ENCODE measurements around the gene INSR. TPM values are rescaled to one million over a fixed set of nuclear protein-coding genes. Genes with fewer than 3 reads are reported as not detected.

The INSR gene
- total and polyA plus RNA-seq, 7 donors = 3.0 to 83.1 (median 67.1) TPM

DNA sequence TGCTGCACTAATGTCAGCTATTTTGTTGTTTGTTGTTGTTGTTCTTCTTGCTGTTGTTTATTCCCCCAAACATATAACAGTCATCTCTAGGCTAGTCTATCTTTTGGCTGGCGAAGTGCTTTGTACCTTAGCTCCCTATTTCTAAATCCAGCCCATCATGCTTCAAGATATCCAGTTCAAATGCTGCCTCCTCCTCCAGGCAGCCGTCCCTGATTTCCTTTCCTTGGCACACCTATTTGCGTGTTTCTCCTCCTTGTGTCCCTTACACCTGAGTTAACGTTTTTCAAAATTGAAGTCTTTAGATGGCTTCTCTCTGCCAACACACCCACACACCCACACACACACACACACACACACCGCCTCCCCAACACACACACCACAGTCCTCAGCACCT, 25.5 kb downstream of the INSR start:
- no peak for DNase-seq
- TF ChIP-seq POLR2AphosphoS5 (IDR thresholded peaks at IDR 0.05) (no peak), POLR2A (IDR thresholded peaks at IDR 0.05) (no peak), EP300 (IDR thresholded peaks at IDR 0.05) (no peak)
- TF ChIP-seq, protein P1, sequence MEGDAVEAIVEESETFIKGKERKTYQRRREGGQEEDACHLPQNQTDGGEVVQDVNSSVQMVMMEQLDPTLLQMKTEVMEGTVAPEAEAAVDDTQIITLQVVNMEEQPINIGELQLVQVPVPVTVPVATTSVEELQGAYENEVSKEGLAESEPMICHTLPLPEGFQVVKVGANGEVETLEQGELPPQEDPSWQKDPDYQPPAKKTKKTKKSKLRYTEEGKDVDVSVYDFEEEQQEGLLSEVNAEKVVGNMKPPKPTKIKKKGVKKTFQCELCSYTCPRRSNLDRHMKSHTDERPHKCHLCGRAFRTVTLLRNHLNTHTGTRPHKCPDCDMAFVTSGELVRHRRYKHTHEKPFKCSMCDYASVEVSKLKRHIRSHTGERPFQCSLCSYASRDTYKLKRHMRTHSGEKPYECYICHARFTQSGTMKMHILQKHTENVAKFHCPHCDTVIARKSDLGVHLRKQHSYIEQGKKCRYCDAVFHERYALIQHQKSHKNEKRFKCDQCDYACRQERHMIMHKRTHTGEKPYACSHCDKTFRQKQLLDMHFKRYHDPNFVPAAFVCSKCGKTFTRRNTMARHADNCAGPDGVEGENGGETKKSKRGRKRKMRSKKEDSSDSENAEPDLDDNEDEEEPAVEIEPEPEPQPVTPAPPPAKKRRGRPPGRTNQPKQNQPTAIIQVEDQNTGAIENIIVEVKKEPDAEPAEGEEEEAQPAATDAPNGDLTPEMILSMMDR (IDR thresholded peaks at IDR 0.05) = no peak
- 82 to 86% methylated on average over 5 of the region's 5 CpGs for WGBS, 2 donors
- Histone ChIP-seq H3K4me1 (peaks cover 0 to 36% (median 19%) of the 10 kb centered on the region in 4 donors), H3K27me3 (no peaks in the 10 kb centered on the region), H3K4me3 (no peak overlapping the region), H3K27ac (no peak overlapping the region), H3K36me3 (peaks cover 6 to 17% (median 11%) of the 10 kb centered on the region in 4 donors), H3K9me3 (no peaks in the 10 kb centered on the region)
- intact Hi-C loops (cut with DNase I) = no loop called here

- 24 to 72% methylated on average over 22 of the region's 22 CpGs for WGBS, 2 donors
- H3K4me1 ChIP-seq = peaks cover 0 to 37% (median 26%) of the 10 kb centered on the region in 4 donors
Measured at GRCh38 chr19:7267792-7268704, 26.2 kb downstream of the INSR start.

GRCh38 chr19:7266832-7267231, 27.4 kb downstream of the INSR start:
- Histone ChIP-seq H3K9me3 (no peaks in the 10 kb centered on the region), H3K4me3 (no peak overlapping the region), H3K4me1 (peaks cover 0 to 48% (median 38%) of the 10 kb centered on the region in 4 donors), H3K27me3 (no peaks in the 10 kb centered on the region), H3K36me3 (peaks cover 6 to 17% (median 11%) of the 10 kb centered on the region in 4 donors), H3K27ac (no peak overlapping the region)
- 92 to 94% methylated on average over 7 of the region's 7 CpGs for WGBS, 2 donors
- intact Hi-C loops (cut with DNase I) = no loop called here
- no peak for DNase-seq
- TF ChIP-seq EP300 (IDR thresholded peaks at IDR 0.05) = no peak
- no peak for TF ChIP-seq POLR2AphosphoS5 (IDR thresholded peaks at IDR 0.05)

More at GRCh38 chr19:7267792-7268704, 26.2 kb downstream of the INSR start:
- TF ChIP-seq, protein P1 (IDR thresholded peaks at IDR 0.05) = no peak
- TF ChIP-seq POLR2AphosphoS5 (IDR thresholded peaks at IDR 0.05) (no peak), POLR2A (IDR thresholded peaks at IDR 0.05) (no peak), EP300 (IDR thresholded peaks at IDR 0.05) (no peak)
- H3K27ac ChIP-seq = no peak overlapping the region
- H3K36me3 ChIP-seq = peaks cover 6 to 17% (median 11%) of the 10 kb centered on the region in 4 donors
- no peak for DNase-seq
- intact Hi-C loops (cut with DNase I) = no loop called here
- no peaks in the 10 kb centered on the region for H3K9me3 ChIP-seq
- H3K4me3 ChIP-seq = no peak overlapping the region
- no peaks in the 10 kb centered on the region for H3K27me3 ChIP-seq

DNA sequence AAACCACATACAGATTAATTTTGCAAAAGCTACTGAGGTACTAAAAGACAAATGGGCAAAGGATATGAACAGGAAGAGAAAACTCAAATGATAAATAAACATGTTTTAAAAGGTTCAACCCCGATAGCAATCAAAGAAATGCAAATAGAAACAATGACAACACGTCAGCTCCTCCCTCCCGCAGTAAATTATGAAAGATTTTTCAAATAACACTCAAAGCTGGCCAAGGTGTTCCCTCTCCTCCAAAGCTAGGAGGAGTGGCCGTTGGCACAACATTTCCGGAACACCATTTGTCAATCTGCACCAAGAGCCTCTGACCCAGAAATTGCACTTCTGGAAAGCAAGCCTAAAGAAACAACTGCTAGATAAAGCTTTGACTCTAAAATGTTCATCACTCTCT, 28.3 kb downstream of the INSR start:
- Histone ChIP-seq H3K27me3 (no peaks in the 10 kb centered on the region), H3K9me3 (no peaks in the 10 kb centered on the region), H3K4me3 (no peak overlapping the region), H3K36me3 (peaks cover 6 to 17% (median 11%) of the 10 kb centered on the region in 4 donors), H3K4me1 (peaks cover 0 to 57% (median 47%) of the 10 kb centered on the region in 4 donors), H3K27ac (peak overlapping the region in 3 of 4 donors; percentile 71 to 86 (median 72))
- DNase-seq = no peak
- TF ChIP-seq, protein P1 (IDR thresholded peaks at IDR 0.05) = no peak
- TF ChIP-seq POLR2AphosphoS5 (IDR thresholded peaks at IDR 0.05) (no peak), POLR2A (IDR thresholded peaks at IDR 0.05) (no peak), EP300 (IDR thresholded peaks at IDR 0.05) (no peak)
- intact Hi-C loops (cut with DNase I) = no loop called here
- 9 to 57% methylated on average over 5 of the region's 5 CpGs for WGBS, 2 donors

DNA sequence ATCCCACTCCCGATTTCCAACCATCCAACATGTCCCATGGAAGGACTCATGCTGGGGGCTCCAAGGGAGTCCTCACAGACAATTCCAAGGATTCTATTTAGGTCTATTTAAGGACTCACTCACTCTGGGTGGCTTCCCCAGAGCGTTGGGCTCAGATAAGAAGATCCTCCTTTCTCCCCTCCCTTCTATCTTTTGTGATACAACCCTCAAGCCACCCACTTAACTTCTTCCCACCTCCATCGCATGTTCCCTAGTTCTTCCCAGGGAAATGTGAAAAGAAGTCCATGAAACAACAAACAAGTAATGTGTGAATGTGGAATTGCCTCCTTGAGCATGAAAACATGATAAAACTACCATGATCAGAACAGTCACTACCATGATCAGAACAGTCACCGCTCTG, 29.4 kb downstream of the INSR start:
- H3K27me3 ChIP-seq = no peaks in the 10 kb centered on the region
- WGBS, 2 donors = 91 to 93% methylated on average over 4 of the region's 4 CpGs
- H3K27ac ChIP-seq = peak overlapping the region in 3 of 4 donors; percentile 71 to 86 (median 72)
- no peak for DNase-seq
- peaks cover 6 to 16% (median 10%) of the 10 kb centered on the region in 4 donors for H3K36me3 ChIP-seq
- no peak overlapping the region for H3K4me3 ChIP-seq
- no peak for TF ChIP-seq POLR2A (IDR thresholded peaks at IDR 0.05)
- TF ChIP-seq POLR2AphosphoS5 (IDR thresholded peaks at IDR 0.05) = no peak
- TF ChIP-seq EP300 (IDR thresholded peaks at IDR 0.05) = no peak
- TF ChIP-seq, protein P1 (IDR thresholded peaks at IDR 0.05) = no peak
- intact Hi-C loops (cut with DNase I) = loop anchor here (5.0 kb wide), 1 partner anchor 38 kb away; no protein-coding TSS in a partner anchor
- peaks cover 0 to 68% (median 57%) of the 10 kb centered on the region in 4 donors for H3K4me1 ChIP-seq
- H3K9me3 ChIP-seq = no peaks in the 10 kb centered on the region
